ENCODE results near the gene ANKRD44. TPM values are rescaled to one million over a fixed set of nuclear protein-coding genes. Genes with fewer than 3 reads are reported as not detected.

Gene ANKRD44
- total and polyA plus RNA-seq, 2 of the 8 experiments (the other 6 are each of a cell fraction or from before 2014, with no cell fraction given): 1.2 to 1.3 TPM

GRCh38 chr2:197274349-197274748, 36.2 kb downstream of the ANKRD44 start:
- no peak overlapping the region for H3K4me3 ChIP-seq (ENCODE audit: extremely low read depth in 1 of 4, insufficient read depth in 2 of 4, low read depth in 3 of 4, low read length in 4 of 4)
- no peaks in the 10 kb centered on the region for H4K20me1 ChIP-seq (replicated peaks in 1 of 2; ENCODE audit: control insufficient read depth in 1 of 2, insufficient read depth in 2 of 2, low read length in 2 of 2)
- H4K8ac ChIP-seq (ENCODE audit: extremely low read depth, insufficient read depth, low read length): no peak overlapping the region
- H4K5ac ChIP-seq (ENCODE audit: insufficient read length, low read depth, low read length): no peak overlapping the region
- no peaks in the 10 kb centered on the region for H3K36me3 ChIP-seq (ENCODE audit: control insufficient read depth in 2 of 4, insufficient read depth in 4 of 4, low read length in 3 of 4)
- H2BK12ac ChIP-seq (ENCODE audit: low read depth, low read length): no peak overlapping the region
- no peaks in the 10 kb centered on the region for H3K23me2 ChIP-seq (ENCODE audit: low read depth, low read length)
- H3K9me3 ChIP-seq (ENCODE audit: insufficient read depth in 2 of 2, low read depth in 1 of 2, low read length in 1 of 2): no peaks in the 10 kb centered on the region
- CTCF ChIA-PET (ENCODE audit: partially characterized antibody): no interaction called here
- H4K91ac ChIP-seq (replicated peaks; ENCODE audit: insufficient read length, low read length): no peak overlapping the region
- H3K23ac ChIP-seq (ENCODE audit: insufficient read length): no peak overlapping the region
- no peak overlapping the region for H2BK15ac ChIP-seq (ENCODE audit: low read length)
- no peak for DNase-seq (ENCODE audit: low read depth in 1 of 2, low spot score in 2 of 2)
- H2AFZ ChIP-seq (ENCODE audit: low read length): no peak overlapping the region
- H3K56ac ChIP-seq (replicated peaks; ENCODE audit: insufficient read length, low read depth, low read length): no peak overlapping the region
- no peak overlapping the region for H2BK120ac ChIP-seq (replicated peaks; ENCODE audit: low read depth, low read length)
- no peak overlapping the region for H3K4me2 ChIP-seq (ENCODE audit: insufficient read depth in 1 of 2, low read depth in 2 of 2, low read length in 2 of 2)
- no peak overlapping the region for H3K18ac ChIP-seq (ENCODE audit: extremely low read depth, low read length)
- POLR2A ChIA-PET (ENCODE audit: partially characterized antibody): no interaction called here
- H3K79me2 ChIP-seq (ENCODE audit: control insufficient read depth in 1 of 2, insufficient read depth in 2 of 2, low read length in 2 of 2): no peaks in the 10 kb centered on the region
- no peak overlapping the region for H2AK5ac ChIP-seq (ENCODE audit: low read depth, low read length)
- no peaks in the 10 kb centered on the region for H3K27me3 ChIP-seq (replicated peaks in 1 of 4; ENCODE audit: control insufficient read depth in 3 of 4, extremely low read depth in 1 of 4, insufficient read depth in 3 of 4, low read length in 3 of 4)
- FAIRE-seq: no peak
- no peak overlapping the region for H2BK5ac ChIP-seq (ENCODE audit: low read depth, low read length)
- H3K79me1 ChIP-seq (ENCODE audit: low read depth, low read length): no peaks in the 10 kb centered on the region
- H3K4ac ChIP-seq (replicated peaks; ENCODE audit: insufficient read length, low read depth, low read length): no peak overlapping the region
- H3K9ac ChIP-seq (replicated peaks in 1 of 4; ENCODE audit: extremely low read depth in 1 of 4, low read depth in 3 of 4, low read length in 3 of 4): no peak overlapping the region
- WGBS, 2 experiments (ENCODE audit: extremely low coverage in 1 of 2, insufficient coverage in 1 of 2, insufficient read length in 1 of 2, insufficient replicate concordance in 2 of 2, low coverage in 1 of 2, low lambda C conversion rate in 2 of 2, missing lambda C conversion rate in 1 of 2): 73% methylated on average over 6 of the region's 6 CpGs; no CpG with 5 or more reads in 1 of the 2 experiments
- no peak overlapping the region for H2BK20ac ChIP-seq (ENCODE audit: low read length)
- no peak overlapping the region for H3K27ac ChIP-seq (ENCODE audit: low read depth, low read length)
- H3K4me1 ChIP-seq (replicated peaks in 1 of 4; ENCODE audit: control insufficient read depth in 3 of 4, insufficient read depth in 4 of 4, low read length in 3 of 4): no peaks in the 10 kb centered on the region
- H3K14ac ChIP-seq (ENCODE audit: insufficient read length): no peak overlapping the region
- TF ChIP-seq POU5F1 (IDR thresholded peaks at IDR 0.05; ENCODE audit: low read depth, low read length): no peak
- no peak for TF ChIP-seq NRF1 (IDR thresholded peaks at IDR 0.05; ENCODE audit: low read depth, low read length)
- TF ChIP-seq BACH1 (IDR thresholded peaks at IDR 0.05; ENCODE audit: low read length): no peak
- TF ChIP-seq YY1 (IDR thresholded peaks at IDR 0.05; ENCODE audit: low read depth, low read length): no peak
- no peak for TF ChIP-seq CBX8 (IDR thresholded peaks at IDR 0.05; ENCODE audit: borderline replicate concordance, low read depth, low read length)
- TF ChIP-seq POLR2AphosphoS5 (IDR thresholded peaks at IDR 0.05; ENCODE audit: low read depth, low read length): no peak
- TF ChIP-seq CHD1 (IDR thresholded peaks at IDR 0.05; ENCODE audit: low read depth, low read length): no peak
- no peak for TF ChIP-seq CTBP2 (IDR thresholded peaks at IDR 0.05; ENCODE audit: borderline replicate concordance, insufficient read depth, insufficient read length, low read length)
- no peak for TF ChIP-seq TAF7 (optimal IDR thresholded peaks at IDR 0.05; ENCODE audit: borderline replicate concordance, low read depth, low read length)
- TF ChIP-seq TAF1 (IDR thresholded peaks at IDR 0.05; ENCODE audit: low read depth, low read length): no peak
- TF ChIP-seq RFX5 (IDR thresholded peaks at IDR 0.05; ENCODE audit: borderline replicate concordance, low read depth, low read length): no peak
- TF ChIP-seq POLR2A (IDR thresholded peaks at IDR 0.05; ENCODE audit: control extremely low read depth in 1 of 2, low read depth in 2 of 2, low read length in 2 of 2): no peak
- no peak for TF ChIP-seq BRCA1 (IDR thresholded peaks at IDR 0.05; ENCODE audit: low read depth, low read length)
- no peak for TF ChIP-seq SIX5 (IDR thresholded peaks at IDR 0.05; ENCODE audit: low read depth, low read length)
- TF ChIP-seq EGR1 (IDR thresholded peaks at IDR 0.05; ENCODE audit: borderline replicate concordance, low read depth, low read length): no peak
- TF ChIP-seq CBX5 (IDR thresholded peaks at IDR 0.05; ENCODE audit: low read depth, low read length): no peak
- no peak for TF ChIP-seq NANOG (IDR thresholded peaks at IDR 0.05; ENCODE audit: insufficient read depth, low read depth, low read length, poor library complexity, severe bottlenecking)

Data from H1 (cell line).